Measurements from ENCODE around the gene TUBA1B. TPM values are rescaled to one million over a fixed set of nuclear protein-coding genes. Genes with fewer than 3 reads are reported as not detected.

The TUBA1B gene
- total and polyA plus RNA-seq, 2 of the 13 experiments (the other 11 are each of a cell fraction or from before 2014, with no cell fraction given), result 1,275 to 1,353 TPM

- TF ChIP-seq HNF1A (IDR thresholded peaks at IDR 0.05; ENCODE audit: low read depth), result no peak
- no peak for TF ChIP-seq HNF1A (CRISPR knock-in tag; IDR thresholded peaks at IDR 0.05; ENCODE audit: borderline replicate concordance)
- TF ChIP-seq KDM6A (CRISPR knock-in tag; IDR thresholded peaks at IDR 0.05; ENCODE audit: low read depth), result no peak
- TF ChIP-seq ZNF350 (CRISPR knock-in tag; IDR thresholded peaks at IDR 0.05; ENCODE audit: borderline replicate concordance, low read depth), result peak; percentile 50; the same call in 1 of the 2 replicates
- no peak for TF ChIP-seq ZBTB49 (CRISPR knock-in tag; IDR thresholded peaks at IDR 0.05; ENCODE audit: borderline replicate concordance)
- peak; percentile 58; the same call in 1 of the 2 replicates for TF ChIP-seq NR0B2 (CRISPR knock-in tag; IDR thresholded peaks at IDR 0.05)
- TF ChIP-seq SKIL (CRISPR knock-in tag; IDR thresholded peaks at IDR 0.05; ENCODE audit: borderline replicate concordance), result no peak
- peak; percentile 77; the same call in 1 of the 2 replicates for TF ChIP-seq ZSCAN21 (CRISPR knock-in tag; IDR thresholded peaks at IDR 0.05; ENCODE audit: borderline replicate concordance)
- peak; percentile 46; the same call in 1 of the 2 replicates for TF ChIP-seq ZNF143 (CRISPR knock-in tag; IDR thresholded peaks at IDR 0.05)
- no peak for TF ChIP-seq NCOR1 (IDR thresholded peaks at IDR 0.05; ENCODE audit: borderline replicate concordance, low read length)
- TF ChIP-seq ZC3H13 (CRISPR knock-in tag; IDR thresholded peaks at IDR 0.05), result no peak; the same call in none of the 2 replicates
- no peak; the same call in 1 of the 2 replicates for TF ChIP-seq SETDB1 (CRISPR knock-in tag; IDR thresholded peaks at IDR 0.05; ENCODE audit: borderline replicate concordance)
- no peak for TF ChIP-seq THAP8 (CRISPR knock-in tag; IDR thresholded peaks at IDR 0.05; ENCODE audit: borderline replicate concordance)
- peak; percentile 19; the same call in 1 of the 2 replicates for TF ChIP-seq ZNF614 (CRISPR knock-in tag; IDR thresholded peaks at IDR 0.05; ENCODE audit: borderline replicate concordance)
- no peak for TF ChIP-seq ZNF432 (CRISPR knock-in tag; IDR thresholded peaks at IDR 0.05; ENCODE audit: borderline replicate concordance)
- TF ChIP-seq ZNF660 (CRISPR knock-in tag; IDR thresholded peaks at IDR 0.05; ENCODE audit: borderline replicate concordance, low read depth), result no peak
These were observed at the start of gene TUBA1B (continued) for GRCh38 chr12:49131051-49131893.
